GM10266 (cell line): ENCODE measurements around the gene TCEANC.

ENCODE experiments used
- DNase-seq: peaks from one replicate; pipeline ENCODE4 v3.0.0; 2012; ENCODE audit errors: extremely low spot score
- CTCF ChIP-seq: IDR thresholded peaks from 2 replicates; pipeline ENCODE4 v1.5.1; 2012; ENCODE audit warnings: mild to moderate bottlenecking, low read depth; ENCODE audit not compliant: control insufficient read depth, insufficient read depth; ENCODE audit errors: missing control alignments

The TCEANC gene

GRCh38 chrX:13658602-13659001 is 5.7 kb downstream of the TCEANC start:
- peak; percentile 4 for DNase-seq
- TF ChIP-seq CTCF: peak; percentile 50

GRCh38 chrX:13659063-13659462 is 6.1 kb downstream of the TCEANC start:
- DNase-seq: no peak
- TF ChIP-seq CTCF: no peak

- DNase-seq: no peak
- TF ChIP-seq CTCF: no peak
Observed at GRCh38 chrX:13661735-13662288, 8.9 kb downstream of the TCEANC start.

- no peak for TF ChIP-seq CTCF
- DNase-seq: no peak
Observed at GRCh38 chrX:13662355-13662791, 9.4 kb downstream of the TCEANC start.

- DNase-seq: no peak
- no peak for TF ChIP-seq CTCF
Observed at GRCh38 chrX:13664020-13664419, 11.1 kb downstream of the TCEANC start.

- no peak for TF ChIP-seq CTCF
- no peak for DNase-seq
Observed at GRCh38 chrX:13666836-13667235, 13.9 kb downstream of the TCEANC start.

GRCh38 chrX:13667919-13668318 is 15.0 kb downstream of the TCEANC start:
- no peak for DNase-seq
- TF ChIP-seq CTCF: no peak
